ENCODE measurements around the gene SLC16A2.

- TF ChIP-seq CTCF (IDR thresholded peaks at IDR 0.05; ENCODE audit: low read depth, low read length, poor library complexity, severe bottlenecking), result no peak
- TF ChIP-seq EZH2phosphoT487 (IDR thresholded peaks at IDR 0.05; ENCODE audit: borderline replicate concordance, low read length), result no peak
These were observed 136.1 kb downstream of the SLC16A2 start for GRCh38 chrX:74557378-74557777.
